ENCODE data around the gene DMD. TPM values are rescaled to one million over a fixed set of nuclear protein-coding genes. Genes with fewer than 3 reads are reported as not detected.

The DMD gene
- 0.01 to 0.10 TPM in 2 of 5 replicates, not detected in the others for total RNA-seq (2022; extraction: Qiagen RNA extraction; ENCODE audit: low read depth)

DNA sequence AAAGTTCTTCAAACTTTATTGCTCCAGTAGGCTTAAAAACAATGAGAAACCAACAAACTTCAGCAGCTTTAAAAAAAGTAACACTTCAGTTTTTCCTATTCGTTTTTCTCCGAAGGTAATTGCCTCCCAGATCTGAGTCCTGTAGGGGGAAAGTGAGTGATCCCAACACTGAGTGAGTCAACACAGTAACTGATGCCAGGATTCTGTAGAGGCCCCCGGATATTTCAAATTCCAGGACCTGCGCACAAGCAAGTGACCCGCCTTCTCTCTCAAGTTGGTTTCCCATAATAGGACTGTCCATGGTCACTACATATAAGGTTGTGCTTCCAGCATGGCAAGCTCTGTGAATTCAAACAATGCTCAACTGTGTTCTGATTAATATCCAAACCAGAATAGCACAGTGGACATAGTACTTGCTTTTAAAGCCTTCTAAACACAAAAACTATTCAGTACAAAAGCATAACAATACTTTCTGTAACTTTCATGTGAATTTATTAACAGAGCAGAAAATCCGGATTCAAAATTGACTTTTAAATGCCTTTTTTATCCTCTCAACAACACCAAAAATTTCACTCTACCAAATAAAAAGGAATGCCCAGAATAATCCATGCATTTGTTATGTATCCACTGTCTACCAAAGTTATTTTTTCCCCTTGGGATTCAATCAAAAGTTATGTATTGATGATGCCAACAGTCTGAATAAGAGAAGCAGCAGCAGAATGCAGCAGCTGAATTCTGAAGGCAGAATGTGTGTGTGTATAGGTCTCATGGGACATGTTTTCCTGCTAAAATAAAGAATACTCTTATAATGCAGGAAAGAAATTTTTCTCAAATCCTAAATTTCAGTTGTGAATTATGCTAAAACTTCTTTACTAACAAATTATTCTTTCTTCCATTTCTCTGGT lies at the start of gene DMD:
DMD (minus strand) TSS at position 194 of the 905 bp plus-strand sequence. CDS start 237 bp downstream, outside the sequence.

GRCh38 chrX:31071725-31072124 lies 2139.6 kb downstream of the DMD start, which contains the start of gene FTHL17:
Gene FTHL17, minus strand, starts transcription at chrX:31072041. Its CDS starts 88 bp downstream, at chrX:31071953.

Measured in A549 treated with CpdA at 1 μM for 4 hours (cell line).